GM12891 (cell line): ENCODE measurements around the gene TMEM178B.

ENCODE experiments used
- DNase-seq: peaks from one replicate; pipeline ENCODE4 v3.0.0; 2011; ENCODE audit warnings: low spot score; ENCODE audit not compliant: insufficient read length
- FAIRE-seq: peaks from 2 replicates; lab custom pipeline; 2011; peaks lifted over from hg19 to GRCh38; lab: Jason Lieb, UNC
- PAX5 ChIP-seq: IDR thresholded peaks from 2 replicates; pipeline ENCODE4 v1.6.1; 2011; ENCODE audit warnings: low read length, moderate library complexity, mild to moderate bottlenecking; ENCODE audit not compliant: insufficient read depth, severe bottlenecking
- POLR2A ChIP-seq: IDR thresholded peaks from 2 replicates; pipeline ENCODE4 v1.6.1; 2011; ENCODE audit warnings: low read depth, low read length, control low read depth
- POLR2AphosphoS5 ChIP-seq: IDR thresholded peaks from 2 replicates; pipeline ENCODE4 v1.6.1; 2011; ENCODE audit warnings: low read depth, low read length, control low read depth
- POU2F2 ChIP-seq: IDR thresholded peaks from 2 replicates; pipeline ENCODE4 v1.6.1; 2011; ENCODE audit warnings: low read depth, mild to moderate bottlenecking, control low read depth, low read length, moderate library complexity
- SPI1 ChIP-seq: IDR thresholded peaks from 2 replicates; pipeline ENCODE4 v1.6.1; 2011; ENCODE audit warnings: low read depth, low read length, control low read depth
- TAF1 ChIP-seq: IDR thresholded peaks from 2 replicates; pipeline ENCODE4 v1.6.1; 2011; ENCODE audit warnings: low read depth, low read length, control low read depth

TMEM178B gene

GRCh38 chr7:141361960-141362359 is 288.1 kb downstream of the TMEM178B start:
- TF ChIP-seq POLR2AphosphoS5: no peak
- no peak for TF ChIP-seq POLR2A
- no peak for TF ChIP-seq SPI1
- no peak for TF ChIP-seq POU2F2
- no peak for TF ChIP-seq PAX5
- no peak for TF ChIP-seq TAF1
- FAIRE-seq (no peak), DNase-seq (no peak)

- DNase-seq (no peak), FAIRE-seq (no peak)
- TF ChIP-seq PAX5: no peak
- TF ChIP-seq TAF1: no peak
- TF ChIP-seq SPI1: no peak
- no peak for TF ChIP-seq POLR2AphosphoS5
- TF ChIP-seq POLR2A: no peak
- no peak for TF ChIP-seq POU2F2
Measured at GRCh38 chr7:141362580-141363435, 288.9 kb downstream of the TMEM178B start.

- no peak for FAIRE-seq
- no peak for DNase-seq
- no peak for TF ChIP-seq PAX5
- no peak for TF ChIP-seq SPI1
- no peak for TF ChIP-seq POLR2AphosphoS5
- no peak for TF ChIP-seq TAF1
- no peak for TF ChIP-seq POLR2A
- no peak for TF ChIP-seq POU2F2
Measured at GRCh38 chr7:141363748-141364147, 289.9 kb downstream of the TMEM178B start.

GRCh38 chr7:141366091-141366621 is 292.3 kb downstream of the TMEM178B start:
- TF ChIP-seq POLR2A (no peak), POLR2AphosphoS5 (no peak), PAX5 (no peak), TAF1 (no peak), SPI1 (no peak), POU2F2 (no peak)
- DNase-seq (no peak), FAIRE-seq (no peak)

GRCh38 chr7:141369422-141369821 is 295.6 kb downstream of the TMEM178B start:
- no peak for DNase-seq

GRCh38 chr7:141370178-141370577 is 296.3 kb downstream of the TMEM178B start:
- FAIRE-seq (no peak), DNase-seq (no peak)
- no peak for TF ChIP-seq POU2F2
- TF ChIP-seq POLR2A: no peak
- no peak for TF ChIP-seq SPI1
- TF ChIP-seq POLR2AphosphoS5: no peak
- TF ChIP-seq TAF1: no peak
- no peak for TF ChIP-seq PAX5

More at GRCh38 chr7:141369422-141369821, 295.6 kb downstream of the TMEM178B start:
- FAIRE-seq: no peak
- TF ChIP-seq TAF1 (no peak), PAX5 (no peak), POLR2AphosphoS5 (no peak), SPI1 (no peak), POLR2A (no peak), POU2F2 (no peak)

- no peak for DNase-seq
- TF ChIP-seq PAX5: no peak
- no peak for TF ChIP-seq POU2F2
- TF ChIP-seq TAF1: no peak
- no peak for FAIRE-seq
Measured at GRCh38 chr7:141370650-141371049, 296.8 kb downstream of the TMEM178B start.

GRCh38 chr7:141374425-141374824 is 300.6 kb downstream of the TMEM178B start:
- TF ChIP-seq PAX5 (no peak), POLR2AphosphoS5 (no peak), SPI1 (no peak), TAF1 (no peak), POLR2A (no peak), POU2F2 (no peak)
- FAIRE-seq (no peak), DNase-seq (no peak)

- FAIRE-seq (no peak), DNase-seq (no peak)
- TF ChIP-seq PAX5: no peak
Measured at GRCh38 chr7:141375442-141375841, 301.6 kb downstream of the TMEM178B start.

- FAIRE-seq (no peak), DNase-seq (no peak)
- no peak for TF ChIP-seq POU2F2
- TF ChIP-seq PAX5: no peak
- TF ChIP-seq POLR2AphosphoS5: no peak
- TF ChIP-seq SPI1: no peak
- TF ChIP-seq POLR2A: no peak
- TF ChIP-seq TAF1: no peak
Measured at GRCh38 chr7:141377906-141378305, 304.0 kb downstream of the TMEM178B start.

- FAIRE-seq (no peak), DNase-seq (no peak)
- TF ChIP-seq POU2F2 (no peak), PAX5 (no peak), TAF1 (no peak), SPI1 (no peak), POLR2A (no peak)
Measured at GRCh38 chr7:141378405-141378804, 304.5 kb downstream of the TMEM178B start.
